Measurements from ENCODE around the gene MARCHF10. TPM values are rescaled to one million over a fixed set of nuclear protein-coding genes. Genes with fewer than 3 reads are reported as not detected.

MARCHF10 gene
- total and polyA plus RNA-seq, 2 donors (not counting 3 experiments of a cell fraction or from before 2014, with no cell fraction given) = 0.11 TPM; not detected in 1

GRCh38 chr17:62767997-62768396 is 40.1 kb downstream of the MARCHF10 start:
- dilution Hi-C loops (cut with MboI; ENCODE audit: extremely low pct_ligation_motif_present, low sequenced_read_pairs) = no loop called here
- no peaks in the 10 kb centered on the region for H3K4me1 ChIP-seq (ENCODE audit: control insufficient read depth, extremely low read depth, insufficient read depth, low read length)
- no peak overlapping the region for H3K9ac ChIP-seq (replicated peaks; ENCODE audit: extremely low read depth, insufficient read depth, low read length)
- no peaks in the 10 kb centered on the region for H3K27me3 ChIP-seq (ENCODE audit: control insufficient read depth in 2 of 2, insufficient read depth in 2 of 2, low read length in 2 of 2)
- no peaks in the 10 kb centered on the region for H3K36me3 ChIP-seq (ENCODE audit: control insufficient read depth in 2 of 2, extremely low read depth in 1 of 2, insufficient read depth in 2 of 2, low read length in 2 of 2)
- ChIA-PET CTCF (no interaction called here), POLR2A (no interaction called here)
- no peaks in the 10 kb centered on the region for H4K20me1 ChIP-seq (replicated peaks; ENCODE audit: control insufficient read depth, extremely low read depth, insufficient read depth, low read length)
- H2AFZ ChIP-seq (ENCODE audit: low read depth, low read length) = no peak overlapping the region
- no peak overlapping the region for H3K27ac ChIP-seq (ENCODE audit: insufficient read depth, low read depth, low read length)
- no peak for FAIRE-seq
- no peaks in the 10 kb centered on the region for H3K9me1 ChIP-seq (replicated peaks; ENCODE audit: control insufficient read depth, extremely low read depth, insufficient read depth, low read length)
- no peak for DNase-seq (ENCODE audit: low read depth, low spot score)
- TF ChIP-seq POLR2AphosphoS5 (IDR thresholded peaks at IDR 0.05; ENCODE audit: insufficient read depth, low read depth, low read length) = no peak
- no peak for TF ChIP-seq JUN (IDR thresholded peaks at IDR 0.05; ENCODE audit: borderline replicate concordance, insufficient read depth, insufficient read length, low read depth)
- TF ChIP-seq MAX (IDR thresholded peaks at IDR 0.05; ENCODE audit: insufficient read depth, insufficient read length) = no peak
- no peak for TF ChIP-seq GATA2 (IDR thresholded peaks at IDR 0.05; ENCODE audit: insufficient read depth, insufficient read length, low read depth, low read length)
- no peak for TF ChIP-seq EZH2 (IDR thresholded peaks at IDR 0.05; ENCODE audit: borderline replicate concordance, low read depth, low read length, severe bottlenecking)
- TF ChIP-seq POLR2A (IDR thresholded peaks at IDR 0.05; ENCODE audit: low read depth, low read length) = no peak
- no peak for TF ChIP-seq MYC (IDR thresholded peaks at IDR 0.05; ENCODE audit: low read depth, low read length)
- no peak for TF ChIP-seq FOS (IDR thresholded peaks at IDR 0.05; ENCODE audit: borderline replicate concordance, insufficient read depth, low read length)
- no peak for TF ChIP-seq CTCF (IDR thresholded peaks at IDR 0.05; ENCODE audit: extremely low read depth in 1 of 2, insufficient read depth in 1 of 2, low read depth in 1 of 2, low read length in 2 of 2)
- no peaks in the 10 kb centered on the region for H3K9me3 ChIP-seq (replicated peaks; ENCODE audit: control insufficient read depth, insufficient read depth, low read length)
- no peak overlapping the region for H3K4me2 ChIP-seq (ENCODE audit: insufficient read depth, low read length)
- intact Hi-C loops (cut with micrococcal nuclease) = no loop called here
- H3K4me3 ChIP-seq (replicated peaks in 1 of 3; ENCODE audit: insufficient read depth in 1 of 3, low read depth in 1 of 3, low read length in 3 of 3) = no peak overlapping the region
- H3K79me2 ChIP-seq (ENCODE audit: control insufficient read depth, insufficient read depth, low read length) = no peaks in the 10 kb centered on the region
- BruUV-seq (replicated peaks) = no TSS peak
